OCI-LY7 (cell line): ENCODE results near the gene ZNF445.

Source experiments
- CTCF ChIP-seq: fragments of 200-600 bp; sonication (generic); conservative IDR thresholded peaks from 2 replicates; pipeline ENCODE4 v1.5.1; 2014; ENCODE audit warnings: mild to moderate bottlenecking, antibody characterized with exemption, low read length, moderate library complexity, mixed read lengths
- EZH2phosphoT487 ChIP-seq: fragments of 200-600 bp; sonication (generic); IDR thresholded peaks from 2 replicates; pipeline ENCODE4 v1.6.1; 2018; ENCODE audit warnings: low read depth, borderline replicate concordance, mild to moderate bottlenecking, mixed run types, antibody characterized with exemption, low read length, moderate library complexity, mixed read lengths

- no peak for TF ChIP-seq CTCF
- no peak for TF ChIP-seq EZH2phosphoT487
Measured at GRCh38 chr3:44516230-44516629, 38.8 kb upstream of the ZNF445 start.
